AG08396 (cell line): ENCODE measurements around the gene SCYGR1.
"Not testable (repeated sequence)": the region's sequence is repeated elsewhere in the genome, so short reads cannot be mapped to it uniquely, and the experiment has no call there.

Experiments used
- DNase-seq: peaks from one replicate; pipeline ENCODE4 v3.0.0; 2012; ENCODE audit warnings: low spot score, mixed read lengths

The SCYGR1 gene

DNA sequence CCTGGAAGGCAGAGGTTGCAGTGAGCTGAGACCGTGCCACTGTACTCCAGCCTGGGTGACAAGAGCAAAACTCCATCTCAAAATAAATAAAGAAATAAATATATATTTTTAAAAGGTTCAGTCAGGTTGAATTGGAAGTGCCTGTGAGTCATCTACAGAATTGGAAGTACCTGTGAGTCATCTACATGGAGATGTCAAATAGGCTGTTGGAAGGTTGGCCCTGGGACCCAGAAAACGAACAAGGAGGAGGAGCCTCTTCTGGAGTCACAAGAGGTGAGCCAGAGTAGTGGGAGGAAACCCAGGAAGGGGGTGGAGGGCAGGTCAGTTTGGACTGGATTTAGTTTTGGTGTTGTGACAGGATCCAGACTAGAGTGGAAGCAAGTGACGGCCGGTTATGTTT lies 15.2 kb upstream of the SCYGR1 start:
- DNase-seq = no peak

DNA sequence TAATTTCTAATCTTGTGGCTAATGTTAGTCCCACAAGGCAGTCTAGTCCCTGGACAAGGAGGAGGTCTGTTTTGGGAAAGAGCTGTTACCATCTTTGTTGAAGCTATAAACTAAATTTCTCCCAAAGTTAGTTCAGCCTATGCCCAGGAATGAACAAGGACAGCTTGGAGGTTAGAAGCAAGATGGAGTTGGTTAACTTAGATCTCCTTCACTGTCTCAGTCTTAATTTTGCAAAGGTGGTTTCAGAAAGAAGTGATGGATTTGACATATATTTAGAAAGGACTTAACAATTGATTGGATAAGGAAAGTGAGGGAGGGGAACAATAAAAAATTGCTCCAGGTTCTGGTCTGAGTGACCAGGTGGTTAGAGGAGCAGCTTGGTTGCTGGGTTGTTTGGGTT lies 14.6 kb upstream of the SCYGR1 start:
- no peak for DNase-seq

DNA sequence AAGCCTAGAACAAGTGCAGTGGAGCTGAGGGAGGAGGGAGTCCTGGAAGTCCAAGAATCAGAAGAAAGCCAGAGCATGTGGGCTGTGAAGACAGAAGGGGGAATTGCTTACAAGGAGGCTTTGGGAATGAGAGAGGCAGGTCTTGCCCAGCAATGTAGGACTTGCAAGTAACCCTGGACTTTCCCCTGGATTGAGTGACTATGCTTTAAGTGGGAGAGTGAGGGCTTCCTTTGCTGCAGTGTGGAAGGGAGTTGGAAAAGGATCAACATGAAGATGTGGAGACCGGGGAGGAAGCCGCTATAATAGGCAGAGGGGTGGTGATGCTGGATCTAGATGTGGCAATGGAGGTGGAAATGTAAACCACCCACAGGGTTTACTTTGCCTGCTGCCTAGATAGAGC lies 13.8 kb upstream of the SCYGR1 start:
- no peak for DNase-seq

DNA sequence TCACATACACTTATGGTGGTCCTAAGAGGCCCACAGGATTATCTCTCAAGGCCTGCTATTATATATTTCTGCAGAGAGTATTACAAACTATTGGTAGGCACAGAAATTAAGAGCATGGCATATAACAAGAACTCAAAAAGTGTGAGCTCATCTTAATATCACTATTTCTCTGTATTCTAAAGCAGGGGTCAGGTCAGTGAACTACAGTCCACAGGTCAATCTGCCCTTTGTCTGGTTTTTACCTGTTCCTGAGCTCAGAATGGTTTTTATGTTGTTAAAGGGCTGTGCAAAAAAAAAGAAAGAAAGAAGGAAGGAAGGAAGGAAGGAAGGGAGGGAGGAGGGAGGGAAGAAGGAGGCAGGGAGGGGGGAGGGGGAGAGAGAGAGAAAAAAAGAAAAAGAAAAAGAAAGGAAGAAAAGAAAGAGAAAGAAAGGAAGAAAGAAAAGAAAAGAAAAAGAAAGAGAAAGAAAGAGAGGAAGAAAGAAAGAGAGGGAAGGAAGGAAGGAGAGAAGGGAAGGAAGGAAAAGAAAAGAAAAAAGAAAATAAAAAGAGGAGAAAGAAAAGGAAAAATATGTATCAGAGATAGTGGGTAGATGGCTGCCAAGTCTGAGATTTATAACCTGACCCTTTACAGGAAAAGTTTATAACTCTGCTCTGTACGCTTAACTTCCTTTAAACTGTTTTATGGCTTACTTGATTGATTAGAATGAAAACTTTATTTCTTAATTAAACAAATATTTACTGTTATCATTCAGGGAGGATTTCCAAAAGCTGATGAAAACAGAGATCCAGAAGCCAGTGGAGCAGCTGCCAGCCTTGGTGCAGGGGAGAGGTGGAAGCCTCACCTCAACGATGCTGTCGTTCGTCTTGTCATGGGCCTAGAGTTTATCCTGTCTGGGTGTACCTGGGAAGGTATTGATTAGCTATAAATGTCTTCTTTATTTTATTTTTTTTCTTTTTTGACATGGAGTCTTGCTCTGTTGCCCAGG lies 11.2 kb upstream of the SCYGR1 start:
- no peak for DNase-seq

DNA sequence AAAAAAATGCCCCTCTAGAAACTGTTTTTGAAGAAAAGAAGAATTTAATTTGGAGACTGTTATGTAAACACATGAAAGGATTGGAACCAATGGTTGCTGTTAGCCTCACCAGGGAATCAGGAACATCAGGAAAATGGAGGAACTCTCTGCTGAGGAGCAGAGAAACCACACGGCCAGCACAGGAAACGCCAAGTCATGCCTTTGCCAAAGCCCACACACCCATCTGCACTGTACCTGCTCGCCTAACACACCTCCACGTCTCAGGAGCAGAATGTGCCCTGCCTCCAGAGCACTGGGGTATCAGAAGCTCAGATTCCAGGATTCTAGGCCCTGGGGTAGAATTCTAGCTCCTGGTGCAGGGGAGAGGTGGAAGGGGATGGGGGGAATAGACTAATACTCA lies 9.8 kb upstream of the SCYGR1 start:
- no peak for DNase-seq

DNA sequence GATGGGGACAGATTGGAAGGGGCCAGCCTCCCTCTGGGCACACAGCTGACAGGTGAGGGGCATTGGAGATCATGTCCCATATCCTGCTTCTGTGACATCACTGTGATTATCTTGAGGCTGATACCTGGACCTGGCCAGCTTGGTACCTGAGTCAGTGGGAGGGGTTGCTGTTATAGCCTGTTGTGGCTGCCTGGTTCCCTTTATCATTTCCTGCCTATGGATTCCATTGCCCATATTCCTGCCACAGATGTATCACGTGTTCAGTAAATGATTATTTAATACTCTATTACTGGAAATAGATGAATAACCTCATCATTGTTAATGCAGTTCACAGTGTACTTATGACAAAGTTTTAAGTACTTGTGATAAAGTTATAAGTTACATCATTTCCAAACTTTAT lies 7.8 kb upstream of the SCYGR1 start:
- no peak for DNase-seq

DNA sequence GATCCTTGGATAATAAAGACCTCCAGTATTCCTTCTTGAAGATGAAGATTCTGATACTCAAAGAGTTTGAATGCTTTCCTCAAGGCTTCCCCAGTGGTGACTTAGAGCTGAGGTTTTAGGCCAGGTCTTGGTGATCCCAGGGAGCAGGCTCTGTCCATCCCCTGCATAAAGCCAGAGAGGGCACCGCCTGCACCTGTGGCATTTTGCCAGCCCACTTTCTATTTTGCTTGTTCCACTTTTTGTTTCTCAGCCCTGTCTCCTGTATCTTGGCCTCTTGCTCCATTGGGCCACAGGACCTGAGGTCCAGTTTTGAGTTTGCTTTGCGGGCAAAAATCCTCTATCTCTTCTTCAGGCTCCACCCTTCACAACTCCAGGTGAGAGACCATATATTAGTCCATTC lies 6.7 kb upstream of the SCYGR1 start:
- DNase-seq = no peak

DNA sequence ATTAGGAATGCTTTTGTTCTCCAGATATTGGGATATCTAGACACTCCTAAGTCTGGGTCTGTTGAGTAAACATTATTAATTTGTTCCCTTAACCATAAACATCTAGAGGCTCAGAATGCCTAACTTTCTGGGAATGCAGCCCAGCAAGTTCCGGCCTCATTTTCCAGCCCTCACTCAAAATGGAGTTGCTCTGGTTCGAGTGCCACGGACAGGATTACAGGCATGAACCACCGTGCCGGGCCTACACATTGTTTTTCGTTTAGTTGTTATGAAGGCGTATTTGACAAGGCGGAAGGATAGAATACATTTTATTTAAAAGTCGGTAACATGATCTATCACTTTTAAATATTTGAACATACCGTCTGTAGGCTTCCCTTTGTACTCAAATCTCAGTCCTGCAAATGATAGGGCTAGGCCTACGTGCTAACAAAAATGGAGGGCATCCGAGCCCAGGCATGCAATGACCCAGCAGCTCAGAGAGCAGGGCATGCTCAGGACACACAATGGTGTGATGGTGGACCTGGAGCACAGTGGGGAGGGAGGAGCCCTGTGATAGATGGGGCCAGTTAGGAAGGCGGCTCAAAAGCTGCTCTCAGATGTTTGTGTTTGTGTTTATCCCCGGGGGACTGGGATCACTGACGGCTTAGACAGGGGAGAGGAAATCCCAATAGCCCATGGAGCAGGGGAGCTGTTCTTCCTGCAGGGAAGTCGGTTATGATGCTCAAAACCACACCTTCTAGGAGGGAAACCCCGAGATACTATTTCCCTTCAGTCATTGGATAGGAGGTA lies 2.9 kb upstream of the SCYGR1 start:
- DNase-seq = no peak

DNA sequence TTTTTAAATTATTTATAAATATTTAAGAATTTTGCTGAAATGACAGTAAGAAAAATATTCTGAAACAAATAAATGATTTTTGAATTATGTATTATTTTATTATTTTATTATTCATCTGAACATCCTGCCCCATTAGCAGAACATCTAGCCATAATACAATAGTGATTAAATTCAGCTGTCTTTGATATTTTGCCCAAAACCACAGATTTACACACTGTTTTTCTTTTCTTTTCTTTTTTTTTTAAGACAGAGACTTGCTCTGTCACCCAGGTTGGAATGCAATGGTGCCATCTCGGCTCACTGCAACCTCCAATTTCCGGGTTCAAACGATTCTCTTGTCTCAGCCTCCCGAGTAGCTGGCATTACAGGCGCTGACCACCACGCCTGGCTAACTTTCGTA lies 1.9 kb upstream of the SCYGR1 start:
- no peak for DNase-seq

DNA sequence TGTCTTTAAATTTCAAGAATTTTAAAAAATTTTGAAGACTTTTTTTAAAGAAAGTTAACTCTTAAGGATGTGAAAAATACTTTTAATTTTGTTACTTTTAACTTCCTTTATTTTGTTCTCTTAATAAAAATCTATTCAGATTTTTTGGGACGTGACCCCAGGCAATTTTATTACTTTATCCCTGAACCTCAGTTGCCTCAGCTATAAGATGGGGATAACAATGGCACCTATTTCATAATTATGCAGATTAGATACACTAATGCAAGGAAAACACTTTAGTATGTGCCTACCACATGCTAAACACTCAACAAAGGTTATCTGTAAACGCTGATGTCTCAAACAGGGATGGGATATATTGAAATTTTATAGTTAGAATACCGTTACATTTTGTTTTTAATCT lies 1.5 kb upstream of the SCYGR1 start:
- DNase-seq = no peak

DNA sequence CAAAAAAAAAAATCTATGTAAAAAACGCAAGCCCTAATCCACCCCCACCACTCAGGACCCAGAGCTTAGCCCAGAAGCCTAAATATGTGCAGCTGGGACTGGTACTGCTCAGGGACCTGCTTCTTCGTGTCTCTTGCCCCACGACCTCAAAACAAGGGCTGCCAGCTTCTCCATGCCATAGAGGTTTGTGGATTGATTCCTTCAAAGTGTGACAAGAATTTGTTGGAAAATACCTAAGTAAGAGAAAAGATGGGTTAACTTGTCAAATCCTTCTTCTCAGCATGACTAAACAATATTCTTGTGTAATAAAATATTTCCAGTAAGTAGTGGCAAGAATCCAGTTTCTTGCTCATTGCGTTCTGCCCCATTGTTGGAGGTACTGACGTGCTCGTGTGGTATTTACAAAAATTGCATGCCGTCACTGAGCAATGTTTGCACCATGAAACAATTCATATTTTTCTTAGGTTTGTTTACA lies 825 bp upstream of the SCYGR1 start:
- peak; percentile 70 for DNase-seq

DNA sequence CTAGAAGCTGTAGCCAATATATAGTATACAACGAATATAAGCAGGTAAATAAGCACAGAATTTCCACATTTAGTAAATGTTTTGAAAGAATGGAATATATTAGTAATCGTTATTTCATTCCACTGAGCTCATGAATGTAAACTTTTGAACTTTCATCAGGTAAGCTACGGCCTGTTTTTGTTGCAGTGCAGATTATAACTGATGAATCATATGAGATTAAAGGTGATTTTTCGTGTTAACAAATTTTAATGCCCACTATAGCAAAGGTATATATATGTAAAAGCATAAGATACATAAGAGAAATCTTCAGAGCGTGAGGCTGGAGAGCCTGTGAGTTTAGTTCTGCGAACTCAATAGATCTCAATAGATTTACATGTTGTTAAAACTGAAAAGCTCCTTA lies 1.1 kb downstream of the SCYGR1 start:
- no peak for DNase-seq

DNA sequence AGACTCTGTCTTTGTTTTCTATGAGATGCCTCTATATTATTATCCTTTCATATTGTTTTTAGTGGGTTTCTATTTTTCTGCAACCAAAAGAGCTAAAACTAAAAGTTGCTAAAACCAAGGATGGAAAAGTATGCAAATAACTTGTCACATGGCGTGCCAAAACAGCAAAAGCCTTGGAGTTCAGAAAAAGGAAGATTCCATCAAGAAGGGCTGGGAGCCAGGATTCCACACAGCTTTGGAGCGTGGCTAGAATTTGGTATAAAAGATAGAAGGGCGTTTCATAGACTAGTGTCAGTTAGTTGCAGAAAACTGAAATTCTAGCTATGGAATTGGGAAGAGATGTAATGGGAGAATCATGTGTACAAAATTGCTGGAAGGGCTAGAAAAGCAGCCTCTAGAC lies 4.1 kb downstream of the SCYGR1 start:
- DNase-seq = no peak

DNA sequence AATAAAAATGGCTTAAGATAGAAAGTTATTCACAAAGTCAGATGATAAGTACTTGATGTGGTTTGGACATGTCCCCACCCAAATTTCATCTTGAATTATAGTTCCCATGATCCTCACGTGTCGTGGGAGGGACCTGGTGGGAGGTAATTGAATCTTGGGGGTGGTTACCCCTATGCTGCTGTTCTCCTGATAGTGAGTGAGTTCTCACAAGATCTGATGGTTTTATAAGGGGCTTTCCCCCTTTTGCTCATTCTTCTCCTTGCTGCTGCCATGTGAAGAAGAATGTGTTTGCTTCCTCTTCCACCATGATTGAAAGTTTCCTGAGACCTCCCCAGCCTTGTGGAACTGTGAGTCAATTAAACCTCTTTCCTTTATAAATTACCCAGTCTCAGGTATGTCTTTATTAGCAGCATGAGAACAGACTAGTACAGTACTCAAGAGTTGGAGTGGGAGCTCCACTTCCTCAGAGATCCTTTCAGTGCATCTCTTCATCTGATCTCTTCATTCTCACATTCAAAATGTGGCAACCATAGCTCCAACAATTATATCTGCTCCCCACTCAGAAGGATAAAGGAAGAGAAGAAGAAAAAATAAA lies 5.4 kb downstream of the SCYGR1 start:
- not testable (repeated sequence) for DNase-seq

DNA sequence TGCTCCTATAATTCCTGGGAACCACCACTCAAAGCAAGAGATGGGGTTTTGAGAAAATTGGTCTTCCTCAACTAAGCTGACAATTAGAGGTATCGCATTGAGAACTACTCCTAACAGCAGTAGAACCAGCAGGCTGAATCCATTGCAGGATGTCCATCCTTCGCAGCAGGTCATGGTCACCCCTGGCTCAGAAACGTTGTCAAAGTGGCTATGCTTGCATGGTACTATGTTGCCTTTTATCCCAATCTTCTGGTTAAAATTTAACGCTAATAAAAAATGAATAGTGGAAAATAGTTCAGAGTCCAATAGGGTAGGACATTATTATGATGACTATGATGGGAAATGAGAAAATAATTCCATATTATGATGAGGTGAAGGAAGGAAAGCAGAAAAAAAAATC lies 8.7 kb downstream of the SCYGR1 start, which contains the start of gene TM4SF20:
Gene TM4SF20 (minus strand): TSS at position 212 of the 400 bp plus-strand sequence. CDS start 38 bp downstream, at position 174.
- no peak for DNase-seq

DNA sequence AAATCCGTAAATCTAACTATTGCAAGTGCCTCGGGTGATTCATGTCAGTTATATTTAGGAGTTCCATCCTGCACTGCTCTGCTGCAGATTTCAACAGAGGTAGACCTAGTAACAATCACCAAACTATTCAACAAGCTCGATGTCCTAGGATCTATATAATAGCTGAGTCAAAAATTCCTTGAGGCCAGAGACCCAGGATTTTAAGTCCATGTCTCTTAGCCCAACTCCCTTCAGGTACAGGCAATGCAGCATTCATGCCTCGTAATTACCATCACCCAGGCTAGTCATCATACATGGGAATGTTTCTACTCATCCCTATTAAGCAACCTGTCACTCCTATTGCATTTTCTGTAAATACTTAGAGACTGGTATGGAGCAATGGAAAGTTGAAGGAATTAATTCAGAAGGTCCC lies 9.4 kb downstream of the SCYGR1 start:
- no peak for DNase-seq

DNA sequence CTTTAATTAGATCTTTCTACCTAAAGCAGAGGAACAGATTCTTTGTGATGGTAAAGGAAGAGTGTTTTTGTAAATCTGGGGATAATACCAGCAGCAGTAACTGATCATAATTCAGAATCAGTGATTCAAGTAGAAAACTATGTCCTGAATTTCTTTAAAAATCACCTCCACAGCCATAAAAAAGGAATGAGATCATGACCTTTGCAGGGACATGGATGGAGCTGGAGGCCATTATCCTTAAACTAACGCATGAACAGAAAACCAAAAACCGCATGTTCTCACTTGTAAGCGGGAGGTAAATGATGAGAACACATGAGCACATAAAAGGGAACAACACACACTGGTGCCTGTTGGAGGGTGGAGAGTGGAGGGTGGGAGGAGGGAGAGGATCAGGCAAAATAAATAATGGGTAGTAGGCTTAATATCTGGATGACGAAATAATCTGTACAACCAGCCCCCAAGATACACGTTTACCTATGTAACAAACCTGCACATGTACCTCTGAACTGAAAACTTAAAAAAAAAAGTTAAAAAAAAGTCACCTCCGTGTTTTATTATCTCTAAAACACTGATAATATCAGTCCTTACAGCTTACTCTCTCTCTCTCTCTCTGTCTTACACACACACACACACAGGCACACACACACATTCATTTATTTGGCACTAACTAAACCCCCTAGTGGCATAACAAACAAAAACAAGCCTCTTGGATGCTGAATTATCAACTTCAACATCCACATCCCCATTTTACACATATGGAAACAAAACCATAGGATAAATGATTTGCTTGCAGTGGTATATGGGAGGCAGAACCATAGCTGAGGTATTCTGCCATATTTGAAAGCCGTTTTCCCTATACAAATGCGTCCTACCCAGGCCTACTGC lies 10.0 kb downstream of the SCYGR1 start:
- no peak for DNase-seq

DNA sequence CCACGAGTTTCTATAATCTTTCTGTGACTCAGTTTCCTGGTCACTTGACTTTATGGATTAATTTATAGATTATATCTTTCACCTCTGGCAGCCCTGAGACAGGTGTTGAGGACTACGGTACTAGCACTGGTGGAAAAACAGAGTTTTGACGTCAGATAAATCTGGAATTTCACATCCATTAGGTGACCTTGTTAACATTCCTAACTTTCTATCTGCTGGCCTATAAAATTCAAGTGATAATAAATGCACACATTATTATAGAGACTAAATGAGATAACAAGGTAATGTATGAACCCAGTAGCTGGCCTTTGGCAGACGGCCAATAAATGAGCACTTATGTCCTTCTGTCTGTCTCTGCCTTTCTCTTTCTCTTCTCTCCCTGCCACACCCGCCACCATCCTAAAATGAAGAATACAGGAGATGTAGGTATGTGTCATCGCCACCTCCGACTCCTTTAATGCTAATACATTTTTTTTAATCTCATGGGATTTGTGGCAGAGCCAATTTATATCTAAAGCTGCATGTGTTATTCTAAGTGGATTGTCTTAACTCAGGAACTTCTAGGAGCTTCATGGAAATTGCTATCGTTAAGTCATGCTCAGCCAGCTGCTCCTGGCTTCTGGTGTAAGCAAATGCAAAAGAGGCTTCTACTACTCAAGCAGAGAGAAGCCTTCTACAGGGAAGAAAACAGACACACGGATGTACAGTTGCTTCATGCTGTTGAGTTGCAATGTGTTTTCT lies 10.9 kb downstream of the SCYGR1 start:
- no peak for DNase-seq

DNA sequence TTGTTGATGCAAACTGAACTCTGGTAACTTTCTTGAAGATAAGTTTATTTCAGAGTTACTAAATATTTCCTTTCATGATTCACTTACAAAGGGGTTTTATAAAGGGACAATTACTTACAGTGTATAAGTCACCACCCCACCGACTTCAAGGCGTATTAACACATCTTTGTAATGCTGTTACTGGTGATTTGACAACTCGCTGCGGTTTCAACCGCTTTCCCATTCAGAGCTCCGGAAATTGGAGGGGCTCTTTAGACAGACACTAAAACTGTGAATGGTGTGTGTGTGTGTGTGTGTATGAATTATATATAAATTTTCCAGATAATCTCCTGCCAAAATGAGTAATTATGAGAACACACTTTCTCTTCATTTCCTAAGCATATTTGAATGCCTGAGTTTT lies 13.6 kb downstream of the SCYGR1 start:
- no peak for DNase-seq

DNA sequence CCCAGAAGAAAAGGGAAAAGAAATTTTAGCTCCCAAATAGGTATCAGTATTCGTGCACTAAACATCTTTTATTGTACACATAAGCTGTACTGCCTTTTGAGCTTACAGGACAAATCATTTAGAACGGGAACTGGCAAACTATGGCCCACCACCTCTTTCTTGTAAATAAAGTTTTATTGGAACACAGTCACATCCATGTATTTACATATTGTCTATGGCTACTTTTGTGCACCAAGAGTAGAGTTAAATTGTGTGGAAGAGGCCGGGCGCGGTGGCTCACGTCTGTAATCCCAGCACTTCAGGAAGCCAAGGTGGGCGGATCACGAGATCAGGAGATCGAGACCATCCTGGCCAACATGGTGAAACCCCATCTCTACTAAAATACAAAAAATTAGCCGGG lies 14.4 kb downstream of the SCYGR1 start:
- DNase-seq = no peak

DNA sequence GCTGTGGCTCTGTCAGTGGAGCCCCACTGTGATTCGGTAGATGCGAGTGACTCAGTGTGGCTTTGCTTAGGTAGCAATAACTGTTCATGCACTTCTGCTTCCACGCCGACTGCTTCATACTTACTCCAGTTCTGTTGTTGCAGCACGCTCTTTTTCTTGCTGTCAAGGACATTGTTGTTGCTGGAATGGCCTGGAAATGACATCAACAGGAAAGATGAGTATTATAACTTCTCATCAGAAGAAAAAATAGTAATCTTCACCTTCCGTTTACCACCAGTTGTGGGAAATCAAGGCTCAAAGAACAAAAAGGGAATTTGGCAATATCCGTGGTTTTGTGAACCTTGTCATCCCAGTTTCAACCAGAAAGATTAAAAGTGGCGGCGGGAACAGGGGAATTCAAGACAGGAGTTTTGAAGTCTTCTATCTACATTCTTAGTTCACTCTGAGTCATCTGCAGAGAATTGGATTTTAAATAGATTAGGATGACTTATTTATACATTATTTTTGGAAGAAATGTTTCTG lies 16.9 kb downstream of the SCYGR1 start:
- DNase-seq = no peak
